K562 (cell line): Measurements from ENCODE around the gene ZFYVE28. TPM values are rescaled to one million over a fixed set of nuclear protein-coding genes. Genes with fewer than 3 reads are reported as not detected.

ENCODE experiments used
- polyA plus RNA-seq, 8 experiments: library from polyadenylated mRNA; depleted of rRNA in 4 of 8; stranded (reverse) in 5 of 8; unstranded in 3 of 8; fragments of >200 nt; fragmentation: Nextera tagmentation in 2 of 8; fragmentation: Illumina TruSeq in 1 of 8; extraction: Ambion mirVana in 2 of 8; extraction: Trizol in 1 of 8; gene quantifications; 2 replicates each; pipeline versions ENCODE4 v1.2.1 to v1.2.3, GENCODE V29; 2011 to 2014; ENCODE audit warnings: inconsistent platforms in 1 of 8, missing spikeins in 1 of 8
- small RNA-seq: library from RNA; depleted of rRNA; stranded (forward); fragments of <200 nt; gene quantifications from one replicate; pipeline ENCODE3, GENCODE V24; 2014
- total RNA-seq, 7 experiments: library from RNA; depleted of rRNA in 6 of 7; stranded (reverse); fragments of >200 nt in 6 of 7; fragmentation: Illumina TruSeq in 2 of 7; extraction: Trizol in 2 of 7; gene quantifications; 2 replicates each; pipeline versions ENCODE4 v1.2.1 to v1.2.3, GENCODE V29; 2011 to 2021; ENCODE audit warnings: low replicate concordance in 1 of 7

Gene ZFYVE28
- total and polyA plus RNA-seq, 9 of the 15 experiments (the other 6 are each of a cell fraction or from before 2014, with no cell fraction given) = 1.3 to 24.8 (median 8.9) TPM

Small RNAs within 50 kb of the gene (small RNA-seq; reads per million reads assigned to genes)
- gene COX6B1P5 = not detected

Other genes with a start within 250 kb of the ZFYVE28 start
- gene HAUS3, start 176.5 kb downstream of the ZFYVE28 start, total RNA-seq (2014; rRNA removed) = 14.9 and 15.8 TPM in 2 replicates
- 25.7 and 29.2 TPM in 2 replicates for gene HAUS3, start 176.5 kb downstream of the ZFYVE28 start, total RNA-seq (2014; rRNA removed; fragmentation: Illumina TruSeq; extraction: Trizol)
- gene HAUS3, start 176.5 kb downstream of the ZFYVE28 start, total RNA-seq (2015; rRNA removed; fragmentation: Illumina TruSeq; extraction: Trizol) = 20.1 and 22.3 TPM in 2 replicates
- 19.8 and 20.0 TPM in 2 replicates for gene HAUS3, start 176.5 kb downstream of the ZFYVE28 start, total RNA-seq (2021)
- 15.3 and 21.5 TPM in 2 replicates for gene HAUS3, start 176.5 kb downstream of the ZFYVE28 start, polyA plus RNA-seq (2011; rRNA removed)
- gene HAUS3, start 176.5 kb downstream of the ZFYVE28 start, polyA plus RNA-seq (2014; fragmentation: Illumina TruSeq; extraction: Trizol) = 18.7 and 22.3 TPM in 2 replicates
- 1 to 10 TPM; 8.9 to 9.6 TPM for gene HAUS3, start 176.5 kb downstream of the ZFYVE28 start, polyA plus RNA-seq (2014; fragmentation: Nextera tagmentation; extraction: Ambion mirVana)
- gene HAUS3, start 176.5 kb downstream of the ZFYVE28 start, polyA plus RNA-seq (2014; rRNA removed) = 22.8 and 25.0 TPM in 2 replicates
- 0.09 and 0.16 TPM in 2 replicates for gene POLN, start 176.5 kb downstream of the ZFYVE28 start, total RNA-seq (2014; rRNA removed)
- 0.47 and 0.70 TPM in 2 replicates for gene POLN, start 176.5 kb downstream of the ZFYVE28 start, total RNA-seq (2014; rRNA removed; fragmentation: Illumina TruSeq; extraction: Trizol)
- 0.72 and 0.91 TPM in 2 replicates for gene POLN, start 176.5 kb downstream of the ZFYVE28 start, total RNA-seq (2015; rRNA removed; fragmentation: Illumina TruSeq; extraction: Trizol)
- gene POLN, start 176.5 kb downstream of the ZFYVE28 start, total RNA-seq (2021) = 0.45 and 0.58 TPM in 2 replicates
- 0.54 and 0.70 TPM in 2 replicates for gene POLN, start 176.5 kb downstream of the ZFYVE28 start, polyA plus RNA-seq (2011; rRNA removed)
- gene POLN, start 176.5 kb downstream of the ZFYVE28 start, polyA plus RNA-seq (2014; fragmentation: Illumina TruSeq; extraction: Trizol) = 0.15 and 0.33 TPM in 2 replicates
- under 1 TPM; 0.08 to 0.25 TPM for gene POLN, start 176.5 kb downstream of the ZFYVE28 start, polyA plus RNA-seq (2014; fragmentation: Nextera tagmentation; extraction: Ambion mirVana)
- gene POLN, start 176.5 kb downstream of the ZFYVE28 start, polyA plus RNA-seq (2014; rRNA removed) = 0.32 and 0.46 TPM in 2 replicates
- gene MXD4, start 156.5 kb downstream of the ZFYVE28 start, total RNA-seq (2014; rRNA removed) = 8.8 and 11.2 TPM in 2 replicates
- 1.3 and 1.7 TPM in 2 replicates for gene MXD4, start 156.5 kb downstream of the ZFYVE28 start, total RNA-seq (2014; rRNA removed; fragmentation: Illumina TruSeq; extraction: Trizol)
- 5.9 and 6.1 TPM in 2 replicates for gene MXD4, start 156.5 kb downstream of the ZFYVE28 start, total RNA-seq (2015; rRNA removed; fragmentation: Illumina TruSeq; extraction: Trizol)
- gene MXD4, start 156.5 kb downstream of the ZFYVE28 start, total RNA-seq (2021) = 13.5 and 14.0 TPM in 2 replicates
- gene MXD4, start 156.5 kb downstream of the ZFYVE28 start, polyA plus RNA-seq (2011; rRNA removed) = 9.1 and 14.4 TPM in 2 replicates
- 4.4 and 7.0 TPM in 2 replicates for gene MXD4, start 156.5 kb downstream of the ZFYVE28 start, polyA plus RNA-seq (2014; fragmentation: Illumina TruSeq; extraction: Trizol)
- under 1 TPM; 0.06 to 0.29 TPM for gene MXD4, start 156.5 kb downstream of the ZFYVE28 start, polyA plus RNA-seq (2014; fragmentation: Nextera tagmentation; extraction: Ambion mirVana)
- 8.9 and 10.2 TPM in 2 replicates for gene MXD4, start 156.5 kb downstream of the ZFYVE28 start, polyA plus RNA-seq (2014; rRNA removed)
- 0.12 TPM in 1 of 2 replicates, not detected in the other for gene CFAP99, start 310 bp upstream of the ZFYVE28 start, total RNA-seq (2014; rRNA removed)
- not detected in 2 replicates for gene CFAP99, start 310 bp upstream of the ZFYVE28 start, total RNA-seq (2014; rRNA removed; fragmentation: Illumina TruSeq; extraction: Trizol)
- not detected in 2 replicates for gene CFAP99, start 310 bp upstream of the ZFYVE28 start, total RNA-seq (2015; rRNA removed; fragmentation: Illumina TruSeq; extraction: Trizol)
- 0.18 and 0.22 TPM in 2 replicates for gene CFAP99, start 310 bp upstream of the ZFYVE28 start, total RNA-seq (2021)
- 0.07 and 0.12 TPM in 2 replicates for gene CFAP99, start 310 bp upstream of the ZFYVE28 start, polyA plus RNA-seq (2011; rRNA removed)
- gene CFAP99, start 310 bp upstream of the ZFYVE28 start, polyA plus RNA-seq (2014; fragmentation: Illumina TruSeq; extraction: Trizol) = 0.09 and 0.17 TPM in 2 replicates
- gene CFAP99, start 310 bp upstream of the ZFYVE28 start, polyA plus RNA-seq (2014; fragmentation: Nextera tagmentation; extraction: Ambion mirVana) = not detected
- not detected in 2 replicates for gene CFAP99, start 310 bp upstream of the ZFYVE28 start, polyA plus RNA-seq (2014; rRNA removed)
- gene RNF4, start 50.5 kb upstream of the ZFYVE28 start, total RNA-seq (2014; rRNA removed) = 32.1 and 35.5 TPM in 2 replicates
- 38.0 and 40.9 TPM in 2 replicates for gene RNF4, start 50.5 kb upstream of the ZFYVE28 start, total RNA-seq (2014; rRNA removed; fragmentation: Illumina TruSeq; extraction: Trizol)
- gene RNF4, start 50.5 kb upstream of the ZFYVE28 start, total RNA-seq (2015; rRNA removed; fragmentation: Illumina TruSeq; extraction: Trizol) = 46.0 and 47.1 TPM in 2 replicates
- gene RNF4, start 50.5 kb upstream of the ZFYVE28 start, total RNA-seq (2021) = 43.5 and 49.1 TPM in 2 replicates
- gene RNF4, start 50.5 kb upstream of the ZFYVE28 start, polyA plus RNA-seq (2011; rRNA removed) = 51.5 and 54.7 TPM in 2 replicates
- 40.4 and 44.8 TPM in 2 replicates for gene RNF4, start 50.5 kb upstream of the ZFYVE28 start, polyA plus RNA-seq (2014; fragmentation: Illumina TruSeq; extraction: Trizol)
- 10 to 100 TPM; 19.2 to 59.3 TPM for gene RNF4, start 50.5 kb upstream of the ZFYVE28 start, polyA plus RNA-seq (2014; fragmentation: Nextera tagmentation; extraction: Ambion mirVana)
- gene RNF4, start 50.5 kb upstream of the ZFYVE28 start, polyA plus RNA-seq (2014; rRNA removed) = 32.6 and 35.2 TPM in 2 replicates
- 10.5 and 11.7 TPM in 2 replicates for gene FAM193A, start 118.0 kb upstream of the ZFYVE28 start, total RNA-seq (2014; rRNA removed)
- gene FAM193A, start 118.0 kb upstream of the ZFYVE28 start, total RNA-seq (2014; rRNA removed; fragmentation: Illumina TruSeq; extraction: Trizol) = 8.5 and 9.2 TPM in 2 replicates
- 9.7 and 10.6 TPM in 2 replicates for gene FAM193A, start 118.0 kb upstream of the ZFYVE28 start, total RNA-seq (2015; rRNA removed; fragmentation: Illumina TruSeq; extraction: Trizol)
- gene FAM193A, start 118.0 kb upstream of the ZFYVE28 start, total RNA-seq (2021) = 23.8 and 24.6 TPM in 2 replicates
- 5.3 and 5.7 TPM in 2 replicates for gene FAM193A, start 118.0 kb upstream of the ZFYVE28 start, polyA plus RNA-seq (2011; rRNA removed)
- 15.3 and 16.2 TPM in 2 replicates for gene FAM193A, start 118.0 kb upstream of the ZFYVE28 start, polyA plus RNA-seq (2014; fragmentation: Illumina TruSeq; extraction: Trizol)
- under 1 TPM; 0.46 to 0.55 TPM for gene FAM193A, start 118.0 kb upstream of the ZFYVE28 start, polyA plus RNA-seq (2014; fragmentation: Nextera tagmentation; extraction: Ambion mirVana)
- gene FAM193A, start 118.0 kb upstream of the ZFYVE28 start, polyA plus RNA-seq (2014; rRNA removed) = 9.5 and 9.6 TPM in 2 replicates